IPS-NIHi7 (cell line): ENCODE results near the gene ARID5B.
"Not testable (repeated sequence)": the region's sequence is repeated elsewhere in the genome, so short reads cannot be mapped to it uniquely, and the experiment has no call there.

Source experiments
- DNase-seq: peaks from one replicate; pipeline ENCODE4 v3.0.0; 2012; ENCODE audit warnings: mixed read lengths; ENCODE audit errors: extremely low spot score

ARID5B gene

DNA sequence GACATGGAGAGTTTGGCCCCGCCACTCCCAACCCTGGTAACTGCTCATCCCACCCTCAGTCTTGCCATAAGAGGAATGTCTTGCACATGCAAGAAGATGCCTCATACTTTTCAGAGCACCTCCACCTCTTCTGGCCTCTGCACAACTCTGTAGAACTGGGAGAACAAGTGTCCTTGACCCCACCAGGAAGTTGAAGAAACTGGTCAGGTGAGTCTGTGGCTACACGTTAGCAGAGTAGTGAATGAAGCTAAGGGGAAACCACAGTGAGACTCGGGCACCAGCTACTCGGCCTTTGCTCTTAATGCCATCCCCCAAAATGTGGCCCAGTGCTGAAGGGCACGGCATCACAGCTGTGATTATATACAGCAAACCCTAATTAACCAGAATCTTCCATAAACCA lies 110.1 kb downstream of the ARID5B start:
- no peak for DNase-seq

DNA sequence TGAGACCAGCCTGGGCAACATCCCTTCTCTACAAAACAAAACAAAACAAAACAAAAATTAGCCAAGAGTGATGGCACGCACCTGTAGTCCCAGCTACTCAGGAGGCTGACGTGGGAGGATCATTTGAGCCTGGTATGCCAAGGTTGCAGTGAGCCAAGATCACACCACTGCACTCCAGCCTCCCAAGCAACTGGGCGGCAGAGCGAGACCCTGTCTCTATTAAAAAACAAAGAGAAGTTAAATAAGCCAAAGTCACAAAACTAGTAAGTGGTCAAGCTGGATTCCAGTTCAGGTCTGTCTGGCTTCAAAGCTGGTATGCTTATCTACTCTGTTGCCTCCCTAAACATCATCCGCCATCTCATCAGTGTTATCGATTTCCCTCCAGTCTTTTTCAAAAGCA lies 110.8 kb downstream of the ARID5B start:
- DNase-seq, result no peak

DNA sequence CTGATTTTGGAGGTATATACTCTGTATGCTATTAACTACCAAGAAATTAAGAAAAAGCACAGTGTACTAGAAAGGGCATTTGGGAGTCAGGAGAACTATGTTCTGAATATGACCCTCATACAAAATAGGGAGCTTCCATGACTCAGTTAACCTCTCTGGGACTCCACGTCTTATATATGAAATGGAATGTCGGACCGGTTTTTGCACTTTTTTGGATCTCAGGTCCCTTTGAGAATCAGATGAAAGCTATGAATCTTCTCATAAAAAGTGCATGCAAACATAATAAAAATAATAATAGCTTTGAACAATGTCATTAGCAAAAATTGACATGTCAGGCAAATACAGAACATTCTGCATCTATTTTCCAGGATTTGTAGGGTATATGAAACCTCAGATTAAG lies 113.0 kb downstream of the ARID5B start:
- DNase-seq, result no peak

DNA sequence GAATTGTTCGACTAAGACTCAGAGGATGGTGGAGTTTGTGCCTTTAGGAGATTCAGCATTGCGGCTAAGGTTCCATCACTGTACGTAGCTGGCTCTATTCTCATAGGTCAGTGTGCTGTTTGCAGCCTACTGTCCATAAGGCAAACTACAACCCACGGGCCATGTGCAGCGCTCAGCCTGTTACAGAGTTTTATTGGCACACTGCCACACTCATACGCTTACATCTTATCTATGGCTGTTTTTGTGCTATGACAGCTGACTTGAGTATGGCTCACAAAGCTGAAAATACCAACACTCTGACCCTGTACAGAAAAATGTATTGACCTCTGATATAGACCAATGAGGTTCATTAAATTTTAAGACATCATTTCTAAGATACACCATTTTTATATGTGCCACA lies 114.5 kb downstream of the ARID5B start:
- DNase-seq, result no peak

DNA sequence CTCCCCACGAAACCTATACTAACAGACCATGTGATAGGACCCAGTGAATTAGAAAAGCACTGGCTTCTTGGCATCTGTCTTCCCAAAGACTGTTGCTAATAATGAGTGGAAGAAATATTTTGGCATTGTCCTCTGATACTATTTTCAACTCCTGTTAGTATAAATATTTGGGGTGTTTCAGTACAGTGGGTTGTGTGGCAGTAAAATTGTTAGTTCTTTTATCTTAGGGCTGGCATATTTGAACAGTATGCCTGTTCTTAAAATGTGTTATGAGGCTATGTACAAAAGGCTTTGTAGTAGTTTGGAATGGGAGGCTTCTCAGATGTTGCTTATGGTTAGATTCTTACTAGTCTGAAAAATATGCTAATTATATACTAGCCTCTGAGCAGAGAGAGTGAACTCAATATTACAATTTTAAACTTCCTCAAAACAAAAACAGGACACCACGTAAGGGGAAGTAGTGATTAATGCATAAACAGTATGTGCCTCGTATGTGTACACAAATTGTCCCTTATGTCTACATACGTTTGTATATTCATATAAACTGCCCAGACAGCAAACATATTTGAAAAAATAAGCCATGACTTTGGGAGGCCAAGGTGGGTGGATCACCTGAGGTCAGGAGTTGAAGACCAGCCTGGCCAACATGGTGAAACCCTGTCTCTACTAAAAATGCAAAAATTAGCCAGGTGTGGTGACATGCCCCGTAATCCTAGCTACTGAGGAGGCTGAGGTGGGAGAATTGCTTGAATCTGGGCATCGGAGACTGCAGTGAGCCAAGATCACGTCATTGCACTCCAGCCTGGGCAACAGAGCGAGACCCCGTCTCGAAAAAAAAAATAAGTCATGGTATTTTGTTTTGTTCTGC lies 115.4 kb downstream of the ARID5B start:
- DNase-seq, result no peak

DNA sequence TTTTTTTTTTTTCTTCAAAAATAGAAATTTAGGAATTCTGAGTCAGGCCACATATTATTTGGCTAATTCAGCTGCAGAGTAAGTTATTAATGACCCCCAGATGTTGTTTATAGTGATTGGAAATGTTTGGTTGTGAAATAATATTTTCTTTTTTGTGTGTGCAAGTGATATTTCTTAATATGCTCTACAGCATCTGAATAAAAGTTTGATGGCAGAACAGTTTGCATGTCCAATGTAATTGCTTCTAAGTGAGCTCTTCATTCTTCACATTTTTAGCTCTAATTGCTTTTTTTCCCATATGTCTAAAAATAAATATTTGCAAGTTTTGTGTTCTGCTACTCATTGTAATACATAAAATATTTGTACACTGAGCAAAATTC lies 116.0 kb downstream of the ARID5B start:
- DNase-seq, result no peak

DNA sequence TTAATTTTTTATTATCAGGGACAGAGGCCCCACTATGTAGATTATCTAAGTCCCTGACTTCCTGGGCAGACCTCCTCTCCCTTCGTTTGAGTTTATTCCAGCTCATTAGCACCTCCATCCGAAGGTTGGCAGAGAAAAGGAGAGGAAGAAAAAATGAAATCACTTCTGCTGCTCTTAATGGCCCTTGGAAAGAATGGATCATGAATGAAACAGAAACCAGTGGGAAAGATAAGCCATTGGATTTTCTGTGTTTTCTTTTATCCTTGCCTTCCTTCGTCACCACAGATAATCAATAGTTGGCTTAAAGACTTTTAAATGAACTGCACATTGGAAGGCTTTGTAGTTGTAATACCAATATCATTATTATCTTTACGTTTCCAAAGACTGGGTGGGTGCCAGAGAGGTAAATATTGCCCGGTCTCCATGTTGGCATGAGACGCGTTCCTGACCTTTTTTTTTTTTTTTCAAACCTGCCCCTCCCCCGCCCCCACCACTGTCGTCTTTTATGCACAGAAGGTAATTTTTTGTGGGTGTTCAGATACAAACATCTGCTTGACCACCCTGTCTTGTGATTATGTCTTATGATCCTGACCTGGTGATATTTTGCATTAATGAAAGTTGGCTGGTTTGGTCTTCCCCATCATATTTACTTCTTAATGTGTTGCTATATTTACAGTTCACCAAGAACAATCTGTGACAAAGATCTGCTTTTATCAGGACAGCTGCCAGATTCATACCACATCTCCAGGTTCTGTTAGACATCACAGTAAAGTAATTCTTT lies 116.8 kb downstream of the ARID5B start:
- no peak for DNase-seq

DNA sequence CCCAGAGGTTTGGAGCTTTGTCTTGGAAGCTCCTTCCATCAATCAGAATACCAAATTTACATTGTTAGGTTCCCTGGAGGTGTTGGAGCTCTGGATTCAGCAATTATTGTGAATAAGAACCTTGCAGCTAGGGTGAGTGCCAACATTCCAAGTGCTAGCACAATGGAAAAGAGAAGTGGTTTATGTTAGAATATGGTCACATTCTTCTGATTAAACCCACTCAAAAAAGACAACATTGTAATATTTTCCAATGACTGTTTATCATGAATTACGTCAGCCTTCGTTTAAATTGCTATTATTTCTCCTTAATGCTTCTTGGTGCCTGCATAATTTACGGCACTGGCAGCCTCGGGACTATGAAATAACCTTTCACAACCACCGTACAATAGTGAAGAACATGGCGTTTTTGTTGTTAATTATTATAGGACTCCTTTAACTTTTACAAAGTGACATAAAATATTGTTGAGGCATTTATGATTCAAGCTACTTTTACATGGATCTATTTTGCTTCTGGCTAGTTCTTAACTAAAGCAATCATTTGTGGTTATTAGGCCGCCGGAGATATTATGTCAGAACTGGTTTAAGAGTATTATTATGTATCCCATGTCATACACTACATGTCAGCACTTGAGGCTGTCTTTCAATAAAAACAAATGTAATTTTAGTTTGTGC lies 117.7 kb downstream of the ARID5B start:
- no peak for DNase-seq

DNA sequence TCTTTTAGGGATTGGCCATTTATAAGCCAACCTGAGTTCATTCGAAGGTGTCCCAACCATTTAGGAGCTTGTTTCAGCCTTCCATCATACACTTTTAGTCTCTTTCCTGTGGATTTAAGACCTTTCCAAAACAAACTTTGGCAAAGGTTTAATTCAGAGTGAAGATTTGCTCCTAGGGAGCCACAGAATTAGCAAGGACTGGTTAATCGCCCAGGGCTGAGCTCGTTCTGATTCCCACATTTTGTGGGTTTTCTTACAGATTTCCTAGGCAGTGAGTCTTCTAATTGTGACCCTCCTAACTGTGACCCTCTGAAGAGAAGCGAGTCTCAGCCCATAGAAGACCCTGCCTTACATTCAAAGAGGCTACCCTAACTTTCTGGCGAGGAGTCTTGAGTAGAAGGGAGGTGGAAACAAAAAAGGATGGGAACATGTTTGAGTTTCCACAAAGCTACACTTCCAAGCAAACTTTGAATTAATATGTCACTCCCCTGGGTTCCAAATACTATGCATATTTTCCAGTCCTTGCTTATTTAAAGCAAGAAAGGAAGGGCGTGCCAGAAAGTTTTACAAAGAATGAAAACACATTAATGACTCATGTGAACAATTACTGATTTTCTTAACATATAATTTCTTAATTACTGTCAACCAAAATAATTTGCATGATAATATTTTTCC lies 118.3 kb downstream of the ARID5B start:
- peak; percentile 19 for DNase-seq

DNA sequence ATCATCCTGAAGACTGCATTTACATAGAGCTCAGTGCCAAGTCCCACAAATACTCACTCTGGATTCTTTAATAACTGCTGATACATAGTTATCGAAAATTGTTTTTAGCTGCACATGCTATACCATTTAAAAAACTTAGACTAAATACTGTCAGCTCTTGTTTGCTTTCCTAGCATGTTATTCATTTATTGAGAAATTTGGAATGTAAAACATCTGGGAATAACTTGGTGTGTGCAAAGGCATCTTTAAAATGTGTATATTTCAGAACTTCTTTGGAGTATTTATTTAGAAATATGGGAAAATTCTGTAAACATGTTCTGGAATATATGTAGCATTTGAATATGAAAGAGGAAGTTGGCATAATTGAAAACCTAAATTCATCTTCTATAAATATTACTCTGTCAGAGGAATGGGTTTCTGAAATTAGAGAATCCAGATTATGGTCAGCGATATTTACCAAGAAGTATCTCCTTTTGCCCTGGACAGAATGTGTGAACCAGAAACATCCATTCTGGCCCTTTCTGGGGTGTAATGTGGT lies 119.7 kb downstream of the ARID5B start:
- no peak for DNase-seq

DNA sequence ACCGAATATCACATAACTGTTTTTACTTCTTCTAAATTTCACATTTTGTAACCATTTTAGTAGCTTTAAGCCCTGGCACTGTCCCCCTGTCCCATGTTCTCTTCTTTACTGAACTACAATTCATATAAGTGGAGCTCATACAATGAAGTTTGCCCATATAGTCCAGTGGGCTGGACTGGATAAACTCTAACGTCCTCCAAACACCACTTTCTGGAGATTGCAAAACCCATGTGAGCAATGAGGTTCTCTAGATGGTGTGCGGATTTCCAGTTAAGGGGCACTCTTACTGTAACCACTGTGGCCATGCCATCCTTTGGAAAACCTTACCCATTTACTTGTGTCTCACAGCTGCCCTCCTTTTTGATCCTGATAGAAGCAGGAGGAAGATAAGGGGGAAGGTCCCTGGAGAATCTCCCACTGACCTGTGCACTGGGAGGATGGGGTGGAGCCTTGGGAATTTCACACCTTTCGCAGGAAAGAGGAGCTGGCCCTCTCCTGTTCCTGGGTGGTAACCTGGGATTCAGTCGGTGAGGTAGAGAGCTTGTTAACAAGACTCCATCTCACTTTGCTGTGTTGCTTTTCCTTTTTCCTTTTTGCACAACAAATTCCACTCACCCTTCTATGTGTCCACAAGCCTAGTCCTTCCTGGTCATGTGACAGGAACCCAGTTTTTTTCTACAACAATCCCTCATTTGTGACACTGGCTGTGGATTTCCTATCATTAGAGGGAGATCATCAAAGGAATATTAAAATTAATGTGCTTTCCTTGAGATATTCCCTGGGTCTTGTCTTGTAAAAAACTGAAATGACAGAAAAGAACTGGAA lies 120.7 kb downstream of the ARID5B start:
- DNase-seq, result no peak

DNA sequence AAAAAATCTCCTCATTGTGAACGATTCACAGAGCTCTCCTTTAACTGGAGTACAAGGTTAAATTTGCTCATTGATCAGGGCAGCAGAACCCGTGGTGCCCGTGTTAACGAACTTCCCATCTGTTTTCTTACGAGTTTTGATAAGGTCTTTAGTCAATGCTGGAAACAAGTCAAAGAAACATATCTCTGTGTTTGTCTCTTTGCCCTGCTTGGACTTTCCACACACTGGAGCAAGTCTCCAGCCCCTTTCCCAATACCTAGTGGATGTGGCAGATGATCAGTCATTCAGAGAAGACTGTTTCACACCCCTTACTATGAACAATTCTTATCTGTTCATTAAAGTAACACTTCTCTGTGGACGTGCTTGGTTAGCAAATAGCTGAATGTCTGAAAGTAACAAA lies 121.3 kb downstream of the ARID5B start:
- no peak for DNase-seq

DNA sequence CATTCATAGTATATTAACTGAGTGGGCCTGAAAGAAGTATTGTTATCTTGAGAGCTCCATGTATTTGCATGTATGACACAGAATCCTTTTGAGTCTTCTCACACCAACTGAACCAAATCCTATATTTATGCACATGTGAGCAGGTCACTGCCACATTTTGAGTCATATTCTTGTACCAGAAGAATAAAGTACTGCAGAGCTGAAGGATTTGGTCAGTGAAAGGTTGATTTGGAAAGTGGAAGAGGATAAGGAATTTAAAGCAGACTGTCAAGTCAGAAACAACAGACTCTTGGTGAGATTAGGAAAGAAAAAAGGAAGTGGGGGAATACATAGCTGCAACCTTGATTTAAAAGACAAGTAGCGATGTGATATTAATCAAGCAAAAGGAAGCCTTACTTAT lies 121.8 kb downstream of the ARID5B start:
- no peak for DNase-seq

DNA sequence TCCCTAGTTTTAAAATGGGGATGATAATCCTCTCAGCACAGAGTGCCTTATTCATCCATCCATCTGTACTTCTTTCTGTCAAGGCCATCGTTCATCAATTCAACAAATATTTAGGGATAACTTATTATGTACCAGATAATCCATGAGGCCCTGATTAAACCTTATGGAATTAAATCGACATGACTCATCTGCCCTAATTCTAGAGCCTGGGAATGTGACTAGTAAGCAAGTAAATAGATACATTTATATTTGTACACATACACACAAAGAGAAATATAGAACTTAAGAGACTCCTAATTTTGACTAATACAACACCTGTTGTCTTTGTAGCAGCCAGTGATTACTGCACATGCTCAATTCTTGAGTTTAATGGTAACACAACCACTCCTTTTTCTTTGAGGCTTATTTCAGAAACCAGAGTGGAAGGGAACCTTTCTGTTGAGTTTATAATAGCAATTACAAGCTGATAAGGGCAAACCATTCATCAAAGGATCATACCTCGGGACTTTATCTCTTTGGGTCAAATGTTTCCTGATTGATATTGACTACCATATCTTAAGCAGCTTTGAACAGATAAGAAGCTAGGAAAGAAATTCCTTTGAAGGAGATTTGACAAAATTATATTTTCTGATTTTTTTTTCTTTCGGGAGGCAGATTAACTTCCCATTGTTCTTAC lies 122.7 kb downstream of the ARID5B start:
- no peak for DNase-seq

DNA sequence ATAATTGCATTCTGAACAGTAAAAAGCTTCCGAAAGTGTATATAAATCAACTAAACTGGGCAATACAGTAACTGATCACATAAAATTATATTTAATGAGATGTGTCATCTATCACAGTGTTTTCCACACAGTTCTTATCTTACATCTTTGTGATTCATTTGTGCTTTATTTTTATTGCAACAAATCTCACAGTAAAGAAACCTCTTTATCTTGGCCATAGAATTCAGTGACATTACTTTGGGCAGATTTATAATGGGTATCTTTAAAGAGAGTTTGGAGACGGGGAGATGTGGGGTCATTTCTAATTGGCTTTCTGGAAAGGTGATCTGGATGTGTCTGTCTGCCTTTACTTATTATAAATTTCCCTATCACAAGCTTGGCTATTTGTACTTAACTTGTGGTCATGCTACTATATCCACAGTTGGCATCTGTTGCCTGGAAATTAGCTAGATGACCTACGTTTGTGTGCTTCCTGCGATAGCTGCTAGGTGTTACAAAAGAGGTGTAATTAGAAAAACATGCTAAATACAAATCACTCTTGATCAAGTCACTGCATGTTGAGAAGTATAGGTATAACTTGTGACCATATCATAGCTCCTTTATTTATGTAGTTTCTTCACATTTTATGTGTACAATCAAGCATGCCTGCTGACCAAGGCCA lies 123.8 kb downstream of the ARID5B start:
- DNase-seq, result no peak

DNA sequence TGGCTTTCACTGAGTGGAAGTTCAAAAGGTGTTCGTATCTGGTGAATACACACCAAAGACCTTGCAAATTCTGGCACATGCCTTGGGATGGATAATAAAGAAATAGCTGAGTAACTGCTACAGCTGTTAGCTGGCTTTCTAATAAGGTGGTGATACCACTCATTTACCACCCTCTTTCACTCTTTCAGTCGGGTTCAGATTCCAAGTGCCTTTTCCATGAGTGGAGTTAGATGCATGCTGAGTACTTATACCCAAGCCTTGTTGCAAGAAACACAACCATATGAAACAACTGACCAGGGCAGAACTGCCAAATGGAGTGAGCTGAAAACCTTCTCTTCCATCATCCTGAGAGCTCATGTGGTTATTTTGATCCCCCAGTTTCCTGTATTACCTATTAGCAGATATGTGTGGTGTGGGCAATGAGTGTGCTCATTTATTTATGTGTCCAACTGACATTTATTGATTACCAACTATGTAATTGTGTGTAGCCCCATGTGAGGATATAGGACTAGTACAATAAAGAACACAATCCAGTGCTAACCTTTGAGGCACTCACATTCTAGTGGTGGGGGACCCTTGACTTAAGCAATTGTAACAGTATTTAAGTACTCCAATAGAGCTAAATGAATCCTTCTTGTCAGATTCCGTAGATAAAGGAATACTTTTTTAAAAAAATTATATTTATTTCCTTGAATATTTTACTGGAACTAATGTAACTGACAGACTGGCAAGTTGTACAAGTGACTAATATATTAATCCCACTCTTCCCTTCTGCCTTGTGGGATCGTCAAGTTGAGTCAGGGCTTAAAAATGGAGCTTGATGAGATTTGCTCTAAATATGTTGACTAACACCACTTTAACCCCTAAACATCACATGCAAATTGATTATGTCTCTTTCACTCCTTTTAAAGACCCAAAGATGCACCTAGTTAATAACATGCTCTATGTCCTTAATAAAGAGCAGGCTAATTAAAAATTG lies 124.7 kb downstream of the ARID5B start:
- no peak for DNase-seq

DNA sequence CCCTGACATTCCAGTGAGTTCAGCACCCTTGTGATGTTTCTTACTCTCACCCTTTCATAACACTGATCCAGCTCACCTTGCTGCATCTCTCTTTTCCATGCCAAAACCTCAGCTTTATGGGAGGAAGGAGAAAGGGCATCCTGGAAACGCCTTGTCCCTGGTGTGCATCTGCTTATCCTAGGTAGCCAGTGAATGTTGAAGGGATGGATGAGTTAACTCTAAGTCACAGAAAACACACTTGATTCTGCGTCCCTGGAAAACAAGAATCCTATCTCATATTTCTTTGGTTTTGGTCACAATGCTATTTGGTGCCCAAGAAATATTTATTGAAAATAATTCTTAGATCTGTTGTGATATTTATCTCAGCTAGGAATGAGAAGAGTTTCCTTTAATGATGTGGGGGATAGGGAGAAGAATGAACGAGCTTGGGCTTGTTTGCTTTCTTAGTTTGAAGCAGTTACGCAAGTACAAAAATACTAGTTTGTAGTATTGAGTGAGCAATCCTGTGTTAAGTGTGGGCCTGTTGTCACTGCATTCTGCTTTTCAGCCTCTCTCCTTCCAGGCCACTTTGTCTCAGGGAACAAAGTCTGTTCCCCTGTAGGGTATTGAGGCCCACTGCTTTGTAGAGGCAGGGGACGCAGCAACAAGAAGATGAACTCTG lies 126.5 kb downstream of the ARID5B start:
- DNase-seq, result no peak

DNA sequence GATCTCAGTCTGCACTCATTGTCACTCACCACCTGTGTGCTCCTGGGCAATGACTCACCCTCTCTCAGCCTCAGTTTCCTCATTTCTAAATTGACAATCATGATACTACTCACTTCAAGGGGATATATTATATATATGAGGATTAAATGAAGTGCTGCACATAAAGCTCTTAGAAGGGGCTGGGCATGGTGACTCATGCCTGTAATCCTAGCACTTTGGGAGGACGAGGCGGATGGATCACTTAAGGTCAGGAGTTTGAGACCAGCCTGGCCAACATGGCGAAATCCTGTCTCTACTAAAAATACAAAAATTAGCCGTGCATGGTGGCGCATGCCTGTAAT lies 127.0 kb downstream of the ARID5B start:
- DNase-seq, result not testable (repeated sequence)
